Subcutaneous adipose tissue (tissue), 4 donors: ENCODE measurements around the gene RAVER2. TPM values are rescaled to one million over a fixed set of nuclear protein-coding genes. Genes with fewer than 3 reads are reported as not detected.

Experiments
- CTCF ChIP-seq: fragments of 450-650 bp; IDR thresholded peaks from one replicate; pipeline ENCODE4 v1.5.1; 2016; ENCODE audit warnings: low read depth, mild to moderate bottlenecking, control low read depth, antibody characterized with exemption, moderate library complexity
- total RNA-seq, 4 donors: library from RNA; depleted of rRNA; stranded (reverse); fragments of >200 nt; gene quantifications; one replicate each; pipeline ENCODE4 v1.1.0, GENCODE V29; 2016

The RAVER2 gene
- 10 to 100 TPM in 1 of 4 donors, 1 to 10 TPM in 3; 6.4 to 11.5 (median 8.6) TPM for total RNA-seq

- TF ChIP-seq CTCF, result no peak
Measured at GRCh38 chr1:64744492-64745180, at the start of gene RAVER2. Gene RAVER2, plus strand, starts transcription at chr1:64745075. Its CDS starts 98 bp downstream, at chr1:64745173.

GRCh38 chr1:64696879-64697278 lies 48.0 kb upstream of the RAVER2 start:
- TF ChIP-seq CTCF, result no peak

- no peak for TF ChIP-seq CTCF
Measured at GRCh38 chr1:64699327-64699726, 45.5 kb upstream of the RAVER2 start.

- no peak for TF ChIP-seq CTCF
Measured at GRCh38 chr1:64701071-64701470, 43.8 kb upstream of the RAVER2 start.

GRCh38 chr1:64701886-64702285 lies 43.0 kb upstream of the RAVER2 start:
- TF ChIP-seq CTCF, result no peak

- no peak for TF ChIP-seq CTCF
Measured at GRCh38 chr1:64703600-64703999, 41.3 kb upstream of the RAVER2 start.

- TF ChIP-seq CTCF, result no peak
Measured at GRCh38 chr1:64705591-64705990, 39.3 kb upstream of the RAVER2 start.
